HepG2 (cell line): ENCODE results near the gene TUBB3. TPM values are rescaled to one million over a fixed set of nuclear protein-coding genes. Genes with fewer than 3 reads are reported as not detected.

ENCODE experiments used
- ATAC-seq: fragments of 200-7000 bp; cut with Tn5 transposase; 3 replicates; pipeline ENCODE4 v1.9.1; 2020; ENCODE audit warnings: mild to moderate bottlenecking, moderate library complexity
- BruUV-seq: library from RNA; stranded (reverse); fragments of 400-500 nt; replicated peaks from 2 replicates; lab custom pipeline; 2021; lab: Mats Ljungman, UMichigan
- CTCF ChIA-PET: fragments of 300-600 bp; formaldehyde crosslinking; extraction: SDS; loops from one replicate; lab custom pipeline; 2021; ENCODE audit warnings: low total read pairs, inconsistent platforms, low intra/inter-chr PET ratio; lab: Yijun Ruan, JAX
- POLR2A ChIA-PET: fragments of 350-600 bp; sonication (Branson Sonifier 250); formaldehyde crosslinking; loops from one replicate; lab custom pipeline; 2020; ENCODE audit warnings: antibody characterized with exemption, inconsistent platforms; lab: Yijun Ruan, JAX
- DNase-seq: peaks from one replicate; pipeline ENCODE4 v3.0.0-alpha.2; 2015; ENCODE audit warnings: low spot score
- FAIRE-seq: peaks from 3 replicates; lab custom pipeline; 2011; peaks lifted over from hg19 to GRCh38; lab: Jason Lieb, UNC
- H2AFZ ChIP-seq: one replicate; pipeline ENCODE4 v1.6.1; 2011; ENCODE audit warnings: low read length, inconsistent platforms
- H3K27ac ChIP-seq: fragments of 300-600 bp; 3 replicates; pipeline ENCODE4 v1.8.0; 2011; ENCODE audit warnings: mixed run types, mild to moderate bottlenecking, mixed read lengths, low read length, inconsistent platforms; ENCODE audit not compliant: insufficient read depth; ENCODE audit errors: extremely low read length
- H3K27me3 ChIP-seq, 2 experiments: fragments of 200-600 bp in 1 of 2; 2 replicates in 1 of 2; 3 replicates in 1 of 2; pipeline versions ENCODE4 v1.6.0 to v1.8.0; 2011; ENCODE audit warnings: low read length in 2 of 2, mild to moderate bottlenecking in 2 of 2, moderate library complexity in 2 of 2, inconsistent platforms in 1 of 2; ENCODE audit not compliant: insufficient read depth in 2 of 2, control insufficient read depth in 1 of 2
- H3K36me3 ChIP-seq, 2 experiments: fragments of 200-600 bp in 1 of 2; replicated peaks in 1 of 2; 2 replicates in 1 of 2; 3 replicates in 1 of 2; pipeline versions ENCODE4 v1.5.1 to v1.8.0; 2011; ENCODE audit warnings: low read length in 2 of 2, inconsistent platforms in 1 of 2; ENCODE audit not compliant: insufficient read depth in 2 of 2, control insufficient read depth in 1 of 2
- H3K4me1 ChIP-seq: 2 replicates; pipeline ENCODE4 v1.5.1; 2012; ENCODE audit warnings: low read length, inconsistent platforms; ENCODE audit not compliant: insufficient read depth
- H3K4me2 ChIP-seq: 2 replicates; pipeline ENCODE4 v1.6.0; 2011; ENCODE audit warnings: low read depth, low read length, inconsistent platforms
- H3K4me3 ChIP-seq, 3 experiments: fragments of 200-600 bp in 1 of 3; sonication (generic), shearing (Covaris generic) in 1 of 3; replicated peaks in 1 of 3; 2 replicates each; pipeline ENCODE4 v1.5.1; 2011 to 2016; ENCODE audit warnings: low read length in 3 of 3, inconsistent platforms in 2 of 3, low read depth in 2 of 3, mild to moderate bottlenecking in 2 of 3, control low read depth in 1 of 3, mixed read lengths in 1 of 3; ENCODE audit not compliant: insufficient read depth in 1 of 3
- H3K79me2 ChIP-seq: one replicate; pipeline ENCODE4 v1.6.1; 2011; ENCODE audit warnings: low read length, inconsistent platforms; ENCODE audit not compliant: insufficient read depth
- H3K9ac ChIP-seq: 2 replicates; pipeline ENCODE4 v1.6.0; 2011; ENCODE audit warnings: mild to moderate bottlenecking, low read depth, low read length, inconsistent platforms; ENCODE audit not compliant: insufficient read depth
- H3K9me3 ChIP-seq: 2 replicates; pipeline ENCODE4 v1.5.1; 2012; ENCODE audit warnings: mild to moderate bottlenecking, low read length
- H4K20me1 ChIP-seq: 2 replicates; pipeline ENCODE4 v1.6.0; 2011; ENCODE audit warnings: inconsistent platforms, mild to moderate bottlenecking, low read length, moderate library complexity; ENCODE audit not compliant: insufficient read depth
- KAT2B ChIP-seq: fragments of 150-350 bp; IDR thresholded peaks from 2 replicates; pipeline ENCODE4 v1.6.1; 2014; ENCODE audit warnings: low read depth, low read length, borderline replicate concordance
- KLF16 ChIP-seq, 2 experiments: sonication (generic) in 1 of 2; formaldehyde crosslinking in 1 of 2; IDR thresholded peaks; 2 replicates each; pipeline versions ENCODE4 v1.6.1 to v1.8.0; 2016 to 2023; ENCODE audit warnings: missing genetic modification reagents in 2 of 2, missing compliant biosample characterization in 1 of 2
- NFKBIZ ChIP-seq: IDR thresholded peaks from 2 replicates; pipeline ENCODE4 v1.6.1; 2018; ENCODE audit warnings: missing genetic modification reagents, missing compliant biosample characterization
- RORA ChIP-seq: sonication (generic); formaldehyde crosslinking; IDR thresholded peaks from 2 replicates; pipeline ENCODE4 v1.5.0; 2020; ENCODE audit warnings: mild to moderate bottlenecking, missing genetic modification reagents, moderate library complexity
- SIN3A ChIP-seq: IDR thresholded peaks from 2 replicates; pipeline ENCODE4 v1.6.1; 2011; ENCODE audit warnings: low read depth, mild to moderate bottlenecking, control low read depth, low read length, borderline replicate concordance
- ZEB1 ChIP-seq: IDR thresholded peaks from 2 replicates; pipeline ENCODE4 v1.6.1; 2012; ENCODE audit warnings: mild to moderate bottlenecking, low read depth, inconsistent platforms; ENCODE audit not compliant: insufficient replicate concordance
- ZKSCAN5 ChIP-seq: sonication (generic); formaldehyde crosslinking; IDR thresholded peaks from 2 replicates; pipeline ENCODE4 v1.5.1; 2020; ENCODE audit warnings: mild to moderate bottlenecking, missing genetic modification reagents
- ZNF143 ChIP-seq: sonication (generic); formaldehyde crosslinking; IDR thresholded peaks from 2 replicates; pipeline ENCODE4 v1.4.0; 2020; ENCODE audit warnings: missing genetic modification reagents
- ZNF180 ChIP-seq: sonication (generic); formaldehyde crosslinking; IDR thresholded peaks from 2 replicates; pipeline ENCODE4 v1.4.0; 2020; ENCODE audit warnings: low read depth, missing genetic modification reagents, borderline replicate concordance
- ZNF468 ChIP-seq: sonication (generic); formaldehyde crosslinking; IDR thresholded peaks from 2 replicates; pipeline ENCODE4 v1.8.0; 2022; ENCODE audit warnings: mild to moderate bottlenecking, moderate library complexity, missing genetic modification reagents
- ZNF557 ChIP-seq: sonication (generic); formaldehyde crosslinking; IDR thresholded peaks from 2 replicates; pipeline ENCODE4 v1.4.0; 2020; ENCODE audit warnings: missing genetic modification reagents
- ZNF746 ChIP-seq: sonication (generic); formaldehyde crosslinking; IDR thresholded peaks from 2 replicates; pipeline ENCODE4 v1.8.0; 2022; ENCODE audit warnings: mild to moderate bottlenecking, missing genetic modification reagents
- ZSCAN9 ChIP-seq: IDR thresholded peaks from 2 replicates; pipeline ENCODE4 v1.6.1; 2016; ENCODE audit warnings: borderline replicate concordance
- WGBS: methylation state at CpG from one replicate; pipeline ENCODE4 v1.1.6; 2017; ENCODE audit warnings: low lambda C conversion rate; 5-methylcytosine and 5-hydroxymethylcytosine counted together
- in situ Hi-C: cut with HindIII; loops from 2 replicates; pipeline ENCODE4 v1.10.0; 2017; ENCODE audit warnings: low pct_unique_long_range_greater_than_20kb; ENCODE audit not compliant: extremely low pct_ligation_motif_present
- intact Hi-C: fragments of 100-400 bp; cut with micrococcal nuclease; formaldehyde crosslinking; loops from one replicate; pipeline ENCODE4 v1.10.0; 2022; ENCODE audit not compliant: unreplicated experiment
- polyA plus RNA-seq, 8 experiments: library from polyadenylated mRNA; depleted of rRNA in 3 of 8; stranded (reverse) in 7 of 8; unstranded in 1 of 8; fragments of >200 nt; fragmentation: Illumina TruSeq in 4 of 8; extraction: Trizol in 4 of 8; gene quantifications; 2 replicates each; pipeline versions ENCODE4 v1.2.1 to v1.2.3, GENCODE V29; 2011 to 2016; ENCODE audit warnings: low read depth in 4 of 8, missing spikeins in 1 of 8, mixed read lengths in 1 of 8; ENCODE audit not compliant: insufficient read depth in 1 of 8
- total RNA-seq, 5 experiments: library from RNA; depleted of rRNA; stranded (reverse); fragments of >200 nt; fragmentation: Illumina TruSeq; extraction: Trizol; gene quantifications; 2 replicates each; pipeline ENCODE4 v1.2.3, GENCODE V29; 2016; ENCODE audit warnings: low read depth in 1 of 5
- TF ChIP-seq, protein P1 (sequence below): IDR thresholded peaks from 2 replicates; pipeline ENCODE4 v1.6.1; 2016; ENCODE audit warnings: low read depth, missing genetic modification reagents, missing compliant biosample characterization
- TF ChIP-seq, protein P2 (sequence below): sonication (generic); formaldehyde crosslinking; IDR thresholded peaks from 2 replicates; pipeline ENCODE4 v1.5.0; 2020; ENCODE audit warnings: mild to moderate bottlenecking, missing genetic modification reagents

TUBB3 gene
- total and polyA plus RNA-seq, 2 of the 13 experiments (the other 11 are each of a cell fraction or from before 2014, with no cell fraction given) = 110 to 185 TPM

DNA sequence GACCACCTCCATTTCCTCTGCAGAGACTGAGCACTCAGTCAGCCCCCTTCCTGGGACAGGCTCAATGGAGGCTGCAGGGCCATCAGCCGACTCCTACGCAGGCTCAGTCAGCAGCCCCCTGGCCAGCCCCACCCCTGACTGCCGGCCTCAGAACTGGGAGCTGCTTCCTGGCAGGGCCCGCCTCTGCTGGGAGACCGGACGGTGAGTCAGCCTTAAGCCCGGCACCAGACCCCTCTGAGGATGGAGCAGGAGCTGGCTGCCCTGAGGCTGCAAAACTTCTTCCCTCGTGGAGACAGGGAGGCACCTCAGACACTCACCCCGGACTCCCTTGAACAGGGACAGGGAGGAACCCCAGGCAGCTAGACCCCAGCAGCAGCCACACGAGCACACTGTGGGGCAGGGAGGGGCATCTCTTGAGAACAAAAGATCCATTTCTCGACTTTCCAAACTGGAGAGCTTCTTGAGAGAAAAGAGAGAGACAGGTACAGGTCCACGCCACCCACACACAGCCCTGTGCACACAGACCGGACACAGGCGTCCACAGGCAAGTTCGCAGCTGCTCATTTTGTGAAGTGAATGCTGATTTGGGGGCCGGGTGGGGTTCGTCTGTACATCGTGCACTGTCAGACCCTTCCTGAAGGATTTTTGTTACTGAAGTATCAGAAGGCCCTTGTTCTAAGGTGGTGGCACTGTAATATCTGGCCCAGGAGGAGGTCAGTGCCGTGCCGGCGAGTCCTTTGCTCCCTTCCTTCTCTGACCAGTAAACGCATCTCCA, 1.3 kb upstream of the TUBB3 start:
- peak; percentile 57 for ATAC-seq
- Histone ChIP-seq H3K27ac (peak overlapping the region; percentile 88), H3K4me2 (peak overlapping the region; percentile 98), H2AFZ (no peak overlapping the region), H3K36me3 (no peaks in the 10 kb centered on the region), H3K79me2 (peaks cover 36% of the 10 kb centered on the region), H3K9me3 (no peaks in the 10 kb centered on the region), H3K4me3 (peak overlapping the region; percentile 64 to 90 (median 74)), H4K20me1 (peaks cover 30% of the 10 kb centered on the region), H3K4me1 (peaks cover 64% of the 10 kb centered on the region), H3K27me3 (no peaks in the 10 kb centered on the region; a peak in 1 of 5 replicates), H3K9ac (peak overlapping the region; percentile 97)
- DNase-seq = peak; percentile 85
- 0% methylated on average over 15 of the region's 22 CpGs for WGBS
- intact Hi-C loops (loop anchor here (5.0 kb wide), 1 partner anchor 100 kb away; no protein-coding TSS in a partner anchor), in situ Hi-C loops (loop anchor here (5.0 kb wide), 1 partner anchor 100 kb away; no protein-coding TSS in a partner anchor)
- peak; percentile 53 for FAIRE-seq
- ChIA-PET POLR2A (interaction anchor here (0.7 to 4.8 kb wide), 27 partner anchors 10 to 251 kb away, joined by 3 to 86 read pairs (median 6); partner anchors contain the start of genes DBNDD1, DEF8, FANCA and SPIRE2), CTCF (no interaction called here)
- BruUV-seq = TSS peak; percentile 83
- TF ChIP-seq KLF16 (CRISPR knock-in tag; IDR thresholded peaks at IDR 0.05) (peak in 1 of 2 experiments; percentile 61; a peak in 2 of 4 replicates), SIN3A (peak; percentile 75; the same call in 1 of the 2 replicates), ZKSCAN5 (CRISPR knock-in tag) (0 out of 2 replicates have a peak, but pooled peaks have one; percentile 20), ZNF468 (CRISPR knock-in tag) (0 out of 2 replicates have a peak, but pooled peaks have one; percentile 76), ZNF143 (CRISPR knock-in tag) (peak; percentile 39; the same call in 1 of the 2 replicates), ZNF557 (CRISPR knock-in tag) (0 out of 2 replicates have a peak, but pooled peaks have one; percentile 25), ZEB1 (no peak), ZNF746 (CRISPR knock-in tag) (0 out of 2 replicates have a peak, but pooled peaks have one; percentile 55), ZNF180 (CRISPR knock-in tag) (no peak), RORA (CRISPR knock-in tag) (no peak), KAT2B (no peak), NFKBIZ (peak; percentile 78; the same call in 1 of the 2 replicates), ZSCAN9 (CRISPR knock-in tag) (peak; percentile 75; the same call in 1 of the 2 replicates)
- TF ChIP-seq, protein P1, sequence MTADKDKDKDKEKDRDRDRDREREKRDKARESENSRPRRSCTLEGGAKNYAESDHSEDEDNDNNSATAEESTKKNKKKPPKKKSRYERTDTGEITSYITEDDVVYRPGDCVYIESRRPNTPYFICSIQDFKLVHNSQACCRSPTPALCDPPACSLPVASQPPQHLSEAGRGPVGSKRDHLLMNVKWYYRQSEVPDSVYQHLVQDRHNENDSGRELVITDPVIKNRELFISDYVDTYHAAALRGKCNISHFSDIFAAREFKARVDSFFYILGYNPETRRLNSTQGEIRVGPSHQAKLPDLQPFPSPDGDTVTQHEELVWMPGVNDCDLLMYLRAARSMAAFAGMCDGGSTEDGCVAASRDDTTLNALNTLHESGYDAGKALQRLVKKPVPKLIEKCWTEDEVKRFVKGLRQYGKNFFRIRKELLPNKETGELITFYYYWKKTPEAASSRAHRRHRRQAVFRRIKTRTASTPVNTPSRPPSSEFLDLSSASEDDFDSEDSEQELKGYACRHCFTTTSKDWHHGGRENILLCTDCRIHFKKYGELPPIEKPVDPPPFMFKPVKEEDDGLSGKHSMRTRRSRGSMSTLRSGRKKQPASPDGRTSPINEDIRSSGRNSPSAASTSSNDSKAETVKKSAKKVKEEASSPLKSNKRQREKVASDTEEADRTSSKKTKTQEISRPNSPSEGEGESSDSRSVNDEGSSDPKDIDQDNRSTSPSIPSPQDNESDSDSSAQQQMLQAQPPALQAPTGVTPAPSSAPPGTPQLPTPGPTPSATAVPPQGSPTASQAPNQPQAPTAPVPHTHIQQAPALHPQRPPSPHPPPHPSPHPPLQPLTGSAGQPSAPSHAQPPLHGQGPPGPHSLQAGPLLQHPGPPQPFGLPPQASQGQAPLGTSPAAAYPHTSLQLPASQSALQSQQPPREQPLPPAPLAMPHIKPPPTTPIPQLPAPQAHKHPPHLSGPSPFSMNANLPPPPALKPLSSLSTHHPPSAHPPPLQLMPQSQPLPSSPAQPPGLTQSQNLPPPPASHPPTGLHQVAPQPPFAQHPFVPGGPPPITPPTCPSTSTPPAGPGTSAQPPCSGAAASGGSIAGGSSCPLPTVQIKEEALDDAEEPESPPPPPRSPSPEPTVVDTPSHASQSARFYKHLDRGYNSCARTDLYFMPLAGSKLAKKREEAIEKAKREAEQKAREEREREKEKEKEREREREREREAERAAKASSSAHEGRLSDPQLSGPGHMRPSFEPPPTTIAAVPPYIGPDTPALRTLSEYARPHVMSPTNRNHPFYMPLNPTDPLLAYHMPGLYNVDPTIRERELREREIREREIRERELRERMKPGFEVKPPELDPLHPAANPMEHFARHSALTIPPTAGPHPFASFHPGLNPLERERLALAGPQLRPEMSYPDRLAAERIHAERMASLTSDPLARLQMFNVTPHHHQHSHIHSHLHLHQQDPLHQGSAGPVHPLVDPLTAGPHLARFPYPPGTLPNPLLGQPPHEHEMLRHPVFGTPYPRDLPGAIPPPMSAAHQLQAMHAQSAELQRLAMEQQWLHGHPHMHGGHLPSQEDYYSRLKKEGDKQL = no peak
- TF ChIP-seq, protein P2, sequence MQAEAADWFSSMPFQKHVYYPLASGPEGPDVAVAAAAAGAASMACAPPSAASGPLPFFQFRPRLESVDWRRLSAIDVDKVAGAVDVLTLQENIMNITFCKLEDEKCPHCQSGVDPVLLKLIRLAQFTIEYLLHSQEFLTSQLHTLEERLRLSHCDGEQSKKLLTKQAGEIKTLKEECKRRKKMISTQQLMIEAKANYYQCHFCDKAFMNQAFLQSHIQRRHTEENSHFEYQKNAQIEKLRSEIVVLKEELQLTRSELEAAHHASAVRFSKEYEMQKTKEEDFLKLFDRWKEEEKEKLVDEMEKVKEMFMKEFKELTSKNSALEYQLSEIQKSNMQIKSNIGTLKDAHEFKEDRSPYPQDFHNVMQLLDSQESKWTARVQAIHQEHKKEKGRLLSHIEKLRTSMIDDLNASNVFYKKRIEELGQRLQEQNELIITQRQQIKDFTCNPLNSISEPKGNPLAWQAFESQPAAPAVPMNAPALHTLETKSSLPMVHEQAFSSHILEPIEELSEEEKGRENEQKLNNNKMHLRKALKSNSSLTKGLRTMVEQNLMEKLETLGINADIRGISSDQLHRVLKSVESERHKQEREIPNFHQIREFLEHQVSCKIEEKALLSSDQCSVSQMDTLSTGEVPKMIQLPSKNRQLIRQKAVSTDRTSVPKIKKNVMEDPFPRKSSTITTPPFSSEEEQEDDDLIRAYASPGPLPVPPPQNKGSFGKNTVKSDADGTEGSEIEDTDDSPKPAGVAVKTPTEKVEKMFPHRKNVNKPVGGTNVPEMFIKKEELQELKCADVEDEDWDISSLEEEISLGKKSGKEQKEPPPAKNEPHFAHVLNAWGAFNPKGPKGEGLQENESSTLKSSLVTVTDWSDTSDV (CRISPR knock-in tag) = peak; percentile 97
